Mucosa of descending colon (tissue), 3 donors: ENCODE measurements around the gene BAZ1A. TPM values are rescaled to one million over a fixed set of nuclear protein-coding genes. Genes with fewer than 3 reads are reported as not detected.

Experiments used
- ATAC-seq: fragments of 200-7000 bp; cut with Tn5 transposase; one replicate; pipeline ENCODE4 v1.9.1; 2020; ENCODE audit warnings: mild to moderate bottlenecking, moderate library complexity
- DNase-seq, 3 donors: peaks; one replicate each; pipeline ENCODE4 v3.0.0-alpha.2; 2020
- H3K36me3 ChIP-seq: fragments of 200-600 bp; one replicate; pipeline ENCODE4 v1.8.0; 2021; ENCODE audit warnings: low read depth, mild to moderate bottlenecking
- H3K4me1 ChIP-seq: fragments of 200-600 bp; one replicate; pipeline ENCODE4 v1.8.0; 2021; ENCODE audit warnings: low read depth, mild to moderate bottlenecking
- H3K4me3 ChIP-seq: fragments of 200-600 bp; one replicate; pipeline ENCODE4 v1.8.0; 2021; ENCODE audit warnings: mild to moderate bottlenecking
- H3K9me3 ChIP-seq: fragments of 200-600 bp; one replicate; pipeline ENCODE4 v1.8.0; 2021; ENCODE audit warnings: mild to moderate bottlenecking
- intact Hi-C, 2 donors: fragments of 100-400 bp; cut with DNase I in 1 of 2; cut with micrococcal nuclease in 1 of 2; formaldehyde crosslinking; loops; one replicate each; pipeline versions ENCODE4 v1.11.0 to v1.11.1; 2022; cut with DNase I, micrococcal nuclease
- total RNA-seq, 3 donors: library from RNA; stranded (reverse); fragmentation: NEBNext Ultra II Directional in 2 of 3; extraction: Animal tissue kit (Norgen Biotek cat#: 25700) in 2 of 3; gene quantifications; one replicate each; pipeline versions ENCODE4 v1.2.1 to v1.2.4, GENCODE V29; 2021 to 2023
- TF ChIP-seq, protein P1 (sequence below): fragments of 200-600 bp; IDR thresholded peaks from one replicate; pipeline ENCODE4 v1.8.0; 2022; ENCODE audit warnings: antibody characterized with exemption, mild to moderate bottlenecking
- donor health status: DM: no; HTN: no; CAD: no; lungs with moderate emphysema.
- donor health status: DM: no; HTN: no; CAD: no.
- donor health status: DM: no; HTN: yes; CAD: no.

The BAZ1A gene
- total RNA-seq, 3 donors from 2014 or later: 30.6 to 30.9 (median 30.8) TPM

DNA sequence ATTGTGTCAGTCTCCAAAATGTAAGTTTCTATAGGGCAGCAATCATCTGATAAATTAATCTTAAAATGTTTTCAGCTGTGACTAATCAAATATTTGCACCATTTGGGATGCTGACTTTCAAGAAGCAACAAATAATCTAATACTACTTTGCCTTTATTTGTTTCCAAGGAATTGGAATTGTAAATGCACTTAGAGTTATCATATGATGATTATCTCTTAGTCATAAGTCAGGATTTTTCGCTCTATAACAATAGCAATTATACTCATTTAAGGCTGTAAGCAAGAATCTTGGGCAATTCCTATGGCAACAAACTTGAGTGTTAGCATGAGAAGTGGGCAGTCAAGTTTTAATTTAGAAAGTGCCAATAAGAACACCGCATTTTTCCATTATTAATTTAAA is 13.0 kb upstream of the BAZ1A start:
- H3K4me3 ChIP-seq: no peak overlapping the region
- TF ChIP-seq, protein P1, sequence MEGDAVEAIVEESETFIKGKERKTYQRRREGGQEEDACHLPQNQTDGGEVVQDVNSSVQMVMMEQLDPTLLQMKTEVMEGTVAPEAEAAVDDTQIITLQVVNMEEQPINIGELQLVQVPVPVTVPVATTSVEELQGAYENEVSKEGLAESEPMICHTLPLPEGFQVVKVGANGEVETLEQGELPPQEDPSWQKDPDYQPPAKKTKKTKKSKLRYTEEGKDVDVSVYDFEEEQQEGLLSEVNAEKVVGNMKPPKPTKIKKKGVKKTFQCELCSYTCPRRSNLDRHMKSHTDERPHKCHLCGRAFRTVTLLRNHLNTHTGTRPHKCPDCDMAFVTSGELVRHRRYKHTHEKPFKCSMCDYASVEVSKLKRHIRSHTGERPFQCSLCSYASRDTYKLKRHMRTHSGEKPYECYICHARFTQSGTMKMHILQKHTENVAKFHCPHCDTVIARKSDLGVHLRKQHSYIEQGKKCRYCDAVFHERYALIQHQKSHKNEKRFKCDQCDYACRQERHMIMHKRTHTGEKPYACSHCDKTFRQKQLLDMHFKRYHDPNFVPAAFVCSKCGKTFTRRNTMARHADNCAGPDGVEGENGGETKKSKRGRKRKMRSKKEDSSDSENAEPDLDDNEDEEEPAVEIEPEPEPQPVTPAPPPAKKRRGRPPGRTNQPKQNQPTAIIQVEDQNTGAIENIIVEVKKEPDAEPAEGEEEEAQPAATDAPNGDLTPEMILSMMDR: no peak
- no peaks in the 10 kb centered on the region for H3K36me3 ChIP-seq
- DNase-seq: no peak
- H3K9me3 ChIP-seq: no peaks in the 10 kb centered on the region
- H3K4me1 ChIP-seq: no peaks in the 10 kb centered on the region
- no peak for ATAC-seq
- intact Hi-C loops: no loop called here

- TF ChIP-seq, protein P1: no peak
- DNase-seq (no peak), ATAC-seq (no peak)
- H3K4me3 ChIP-seq: no peak overlapping the region
- no peaks in the 10 kb centered on the region for H3K36me3 ChIP-seq
- intact Hi-C loops: no loop called here
- H3K4me1 ChIP-seq: no peaks in the 10 kb centered on the region
- H3K9me3 ChIP-seq: no peaks in the 10 kb centered on the region
Observed at GRCh38 chr14:34883954-34884353, 8.8 kb upstream of the BAZ1A start.

DNA sequence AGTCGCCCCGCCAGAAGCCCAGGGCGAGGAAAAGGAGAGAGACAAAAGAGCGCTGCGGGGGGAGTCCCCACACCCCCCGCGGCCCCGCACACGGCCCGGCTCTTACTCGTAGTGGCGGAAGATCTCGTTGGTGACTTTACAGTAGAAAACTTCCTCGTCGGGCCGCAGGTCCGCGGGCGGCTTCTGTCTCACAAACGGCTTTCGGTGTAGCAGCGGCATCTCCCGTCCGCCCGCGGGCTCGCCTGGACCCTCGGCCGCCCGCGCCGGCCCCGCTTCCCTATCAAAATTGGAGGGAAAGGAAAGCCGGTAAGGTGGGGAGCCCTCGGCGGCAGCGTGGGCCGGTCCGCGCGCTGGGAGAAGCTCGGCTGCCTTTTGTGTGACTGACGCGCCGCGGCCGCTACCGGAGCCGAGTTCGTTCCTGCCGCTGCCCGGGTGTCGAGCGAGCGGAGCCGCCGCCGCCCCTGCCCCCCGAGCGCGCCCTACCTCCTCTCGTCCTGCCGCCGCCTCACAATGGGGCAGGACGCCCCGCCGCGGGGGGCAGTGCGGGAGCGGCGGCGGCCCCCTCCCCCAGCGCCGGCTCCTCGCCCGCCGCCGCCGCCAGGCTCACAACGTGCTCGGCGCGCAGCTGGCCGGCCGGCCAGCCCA is 652 bp downstream of the BAZ1A start:
- TF ChIP-seq, protein P1: no peak
- peak; percentile 50 for ATAC-seq
- Histone ChIP-seq H3K4me1 (peaks cover 10% of the 10 kb centered on the region), H3K9me3 (no peaks in the 10 kb centered on the region), H3K36me3 (no peaks in the 10 kb centered on the region), H3K4me3 (peak overlapping the region; percentile 96)
- intact Hi-C loops: no loop called here
- peak; percentile 59 to 78 (median 74) for DNase-seq

- ATAC-seq (peak; percentile 86), DNase-seq (peak; percentile 84 to 94 (median 86))
- H3K36me3 ChIP-seq: no peaks in the 10 kb centered on the region
- intact Hi-C loops: no loop called here
- H3K4me1 ChIP-seq: peaks cover 10% of the 10 kb centered on the region
- H3K9me3 ChIP-seq: no peaks in the 10 kb centered on the region
- TF ChIP-seq, protein P1: no peak
- peak overlapping the region; percentile 96 for H3K4me3 ChIP-seq
Observed at GRCh38 chr14:34873589-34874385, 1.4 kb downstream of the BAZ1A start.

DNA sequence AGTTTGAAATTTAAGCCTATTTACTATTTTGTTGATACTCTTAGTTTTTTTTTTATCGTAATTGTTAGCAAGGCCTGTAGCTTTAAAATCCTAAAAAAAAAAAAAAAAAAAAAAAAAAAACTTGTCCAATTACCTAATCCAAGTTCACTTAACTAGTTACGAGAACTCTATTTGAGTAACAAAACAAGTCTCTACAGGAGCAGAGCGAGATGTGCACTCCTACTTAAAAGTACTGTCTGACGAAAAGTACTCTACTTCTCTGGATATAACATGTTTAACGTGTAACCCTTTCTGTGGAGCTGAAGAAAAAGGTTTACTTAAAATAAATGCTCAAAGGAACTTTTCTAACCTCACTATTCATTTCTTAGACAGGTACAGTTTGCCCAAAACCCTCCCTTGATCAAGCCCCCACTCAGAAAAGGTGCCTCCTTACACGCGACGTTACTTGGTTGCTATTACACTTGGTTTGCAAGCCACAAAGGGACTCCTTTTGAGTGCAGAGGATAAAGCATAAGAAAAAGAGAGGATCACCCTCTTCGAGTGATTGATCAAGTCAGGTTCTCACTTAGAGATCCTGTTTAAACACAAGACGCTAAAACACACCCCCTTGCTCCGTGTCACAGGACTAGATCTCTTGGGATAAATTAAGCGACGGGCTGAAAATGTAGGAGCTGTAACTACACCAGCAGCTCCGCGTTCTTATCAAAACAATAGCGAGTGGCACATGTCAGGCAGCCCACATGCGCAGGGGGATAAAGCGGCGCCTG is 2.2 kb downstream of the BAZ1A start:
- Histone ChIP-seq H3K9me3 (no peaks in the 10 kb centered on the region), H3K36me3 (no peaks in the 10 kb centered on the region), H3K4me1 (peaks cover 10% of the 10 kb centered on the region), H3K4me3 (peak overlapping the region; percentile 96)
- ATAC-seq (no peak), DNase-seq (peak in 1 of 3 donors; percentile 30)
- intact Hi-C loops: no loop called here
- TF ChIP-seq, protein P1: no peak
